NCI-H2029 treated with DMSO at 0.1 percent for 48 hours (cell line): ENCODE results near the gene CCDC178.

Experiments used
- DNase-seq: peaks from one replicate; lab custom pipeline; 2025; lab: John Stamatoyannopoulos, UW

The CCDC178 gene

GRCh38 chr18:33128581-33128980 lies 311.9 kb downstream of the CCDC178 start:
- DNase-seq, result no peak

- DNase-seq, result peak; percentile 94
Measured at GRCh38 chr18:33123862-33124518, 316.5 kb downstream of the CCDC178 start.

- DNase-seq, result peak; percentile 77
Measured at GRCh38 chr18:33116376-33116775, 324.1 kb downstream of the CCDC178 start.

GRCh38 chr18:33115917-33116316 lies 324.6 kb downstream of the CCDC178 start:
- DNase-seq, result no peak

- DNase-seq, result no peak
Measured at GRCh38 chr18:33115476-33115875, 325.0 kb downstream of the CCDC178 start.

GRCh38 chr18:33114749-33115148 lies 325.8 kb downstream of the CCDC178 start:
- DNase-seq, result peak; percentile 37

GRCh38 chr18:33113416-33113815 lies 327.1 kb downstream of the CCDC178 start:
- no peak for DNase-seq

- DNase-seq, result no peak
Measured at GRCh38 chr18:33107511-33107910, 333.0 kb downstream of the CCDC178 start.

GRCh38 chr18:33101316-33101715 lies 339.2 kb downstream of the CCDC178 start:
- no peak for DNase-seq

- DNase-seq, result no peak
Measured at GRCh38 chr18:33099626-33100025, 340.9 kb downstream of the CCDC178 start.

GRCh38 chr18:33097126-33097525 lies 343.4 kb downstream of the CCDC178 start:
- DNase-seq, result no peak

GRCh38 chr18:33090461-33090860 lies 350.1 kb downstream of the CCDC178 start:
- no peak for DNase-seq

GRCh38 chr18:33076601-33077000 lies 363.9 kb downstream of the CCDC178 start:
- no peak for DNase-seq

- DNase-seq, result no peak
Measured at GRCh38 chr18:33074125-33074524, 366.4 kb downstream of the CCDC178 start.

GRCh38 chr18:33062834-33063364 lies 377.6 kb downstream of the CCDC178 start:
- DNase-seq, result no peak

GRCh38 chr18:33052886-33053285 lies 387.6 kb downstream of the CCDC178 start:
- no peak for DNase-seq

- peak; percentile 46 for DNase-seq
Measured at GRCh38 chr18:33051407-33051806, 389.1 kb downstream of the CCDC178 start.

GRCh38 chr18:33040213-33040612 lies 400.3 kb downstream of the CCDC178 start:
- no peak for DNase-seq

GRCh38 chr18:33034945-33035344 lies 405.6 kb downstream of the CCDC178 start:
- DNase-seq, result no peak

- no peak for DNase-seq
Measured at GRCh38 chr18:33034212-33034611, 406.3 kb downstream of the CCDC178 start.

GRCh38 chr18:33022370-33022769 lies 418.2 kb downstream of the CCDC178 start:
- DNase-seq, result no peak

GRCh38 chr18:33020877-33021276 lies 419.6 kb downstream of the CCDC178 start:
- DNase-seq, result no peak

GRCh38 chr18:33014060-33014796 lies 426.3 kb downstream of the CCDC178 start:
- peak; percentile 2 for DNase-seq
